Fibroblast of lung (primary cell): ENCODE measurements around the gene TNK2. TPM values are rescaled to one million over a fixed set of nuclear protein-coding genes. Genes with fewer than 3 reads are reported as not detected.
"Not testable (repeated sequence)": the region's sequence is repeated elsewhere in the genome, so short reads cannot be mapped to it uniquely, and the experiment has no call there.

Experiments used
- DNase-seq, 2 donors: peaks; one replicate each; pipeline versions ENCODE4 v3.0.0 to v3.0.0-alpha.2; 2010; ENCODE audit warnings: low read depth in 2 of 2
- H2AFZ ChIP-seq: 2 replicates; pipeline ENCODE4 v1.5.1; 2012; ENCODE audit warnings: low read length, control low read depth, inconsistent platforms
- H3K27ac ChIP-seq: 2 replicates; pipeline ENCODE4 v1.5.1; 2011; ENCODE audit warnings: low read length, control low read depth; ENCODE audit not compliant: insufficient read depth
- H3K27me3 ChIP-seq: 2 replicates; pipeline ENCODE4 v1.5.1; 2011; ENCODE audit warnings: mild to moderate bottlenecking, low read length; ENCODE audit not compliant: control insufficient read depth, insufficient read depth
- H3K36me3 ChIP-seq: 2 replicates; pipeline ENCODE4 v1.5.1; 2011; ENCODE audit warnings: low read length; ENCODE audit not compliant: control insufficient read depth, insufficient read depth
- H3K4me1 ChIP-seq: 2 replicates; pipeline ENCODE4 v1.5.1; 2011; ENCODE audit warnings: low read length; ENCODE audit not compliant: control insufficient read depth, insufficient read depth; ENCODE audit errors: extremely low read depth
- H3K4me2 ChIP-seq: 2 replicates; pipeline ENCODE4 v1.5.1; 2011; ENCODE audit warnings: low read length, control low read depth; ENCODE audit not compliant: insufficient read depth; ENCODE audit errors: extremely low read depth
- H3K4me3 ChIP-seq, 4 experiments: fragments of 200-600 bp in 1 of 4; sonication (generic) in 1 of 4; replicated peaks in 1 of 4; 2 replicates each; pipeline ENCODE4 v1.5.1; 2011 to 2016; ENCODE audit warnings: low read length in 4 of 4, low read depth in 3 of 4, mild to moderate bottlenecking in 3 of 4, control low read depth in 2 of 4, inconsistent platforms in 1 of 4, mixed read lengths in 1 of 4; ENCODE audit not compliant: insufficient read depth in 1 of 4; ENCODE audit errors: control extremely low read depth in 1 of 4
- H3K79me2 ChIP-seq: 2 replicates; pipeline ENCODE4 v1.5.1; 2012; ENCODE audit warnings: mild to moderate bottlenecking, low read length, inconsistent platforms; ENCODE audit not compliant: control insufficient read depth, insufficient read depth
- H3K9ac ChIP-seq: 2 replicates; pipeline ENCODE4 v1.5.1; 2011; ENCODE audit warnings: mild to moderate bottlenecking, low read length, control low read depth; ENCODE audit not compliant: insufficient read depth
- H3K9me3 ChIP-seq: 2 replicates; pipeline ENCODE4 v1.5.1; 2012; ENCODE audit warnings: low read depth, low read length; ENCODE audit not compliant: control insufficient read depth, insufficient read depth
- H4K20me1 ChIP-seq: 2 replicates; pipeline ENCODE4 v1.5.1; 2011; ENCODE audit warnings: low read length; ENCODE audit not compliant: control insufficient read depth, insufficient read depth; ENCODE audit errors: extremely low read depth
- CTCF ChIP-seq, 2 donors: IDR thresholded peaks in 1 of 2; conservative IDR thresholded peaks in 1 of 2; 1 replicate in 1 of 2; 2 replicates in 1 of 2; pipeline ENCODE4 v1.5.1; 2011 to 2012; ENCODE audit warnings: low read length in 2 of 2, control low read depth in 1 of 2, inconsistent platforms in 1 of 2, low read depth in 1 of 2, mild to moderate bottlenecking in 1 of 2
- EZH2 ChIP-seq: IDR thresholded peaks from 2 replicates; pipeline ENCODE4 v1.5.1; 2012; ENCODE audit warnings: low read length, control low read depth, mild to moderate bottlenecking; ENCODE audit errors: missing control alignments
- polyA plus RNA-seq, 2 donors: library from polyadenylated mRNA; depleted of rRNA in 1 of 2; stranded (reverse) in 1 of 2; unstranded in 1 of 2; fragments of >200 nt; gene quantifications; 2 replicates each; pipeline ENCODE4 v1.2.1, GENCODE V29; 2011 to 2012; ENCODE audit warnings: missing spikeins in 1 of 2
- total RNA-seq: library from RNA; depleted of rRNA; stranded (reverse); fragments of >200 nt; gene quantifications from 2 replicates; pipeline ENCODE4 v1.2.1, GENCODE V29; 2014

Gene TNK2
- total and polyA plus RNA-seq, 2 donors (not counting 1 experiment from before 2014, with no cell fraction given), result 2.5 to 10.7 TPM

GRCh38 chr3:195940806-195941205 is 32.5 kb upstream of the TNK2 start:
- not testable (repeated sequence) for H3K4me1 ChIP-seq, H3K4me3 ChIP-seq, DNase-seq, H3K27me3 ChIP-seq, H3K4me2 ChIP-seq, H3K9ac ChIP-seq, H3K36me3 ChIP-seq, H3K9me3 ChIP-seq, H3K27ac ChIP-seq, H3K79me2 ChIP-seq, H2AFZ ChIP-seq, H4K20me1 ChIP-seq

GRCh38 chr3:195939526-195940470 is 31.4 kb upstream of the TNK2 start:
- not testable (repeated sequence) for H3K4me3 ChIP-seq, H3K36me3 ChIP-seq, H4K20me1 ChIP-seq, H3K9me3 ChIP-seq, H3K4me1 ChIP-seq, DNase-seq, H2AFZ ChIP-seq, H3K9ac ChIP-seq, H3K27me3 ChIP-seq, H3K4me2 ChIP-seq, H3K27ac ChIP-seq, H3K79me2 ChIP-seq

- H3K4me2 ChIP-seq, H3K27ac ChIP-seq, DNase-seq, H3K27me3 ChIP-seq, H2AFZ ChIP-seq, H4K20me1 ChIP-seq, H3K4me1 ChIP-seq, H3K4me3 ChIP-seq, H3K79me2 ChIP-seq, H3K36me3 ChIP-seq, H3K9me3 ChIP-seq, H3K9ac ChIP-seq: not testable (repeated sequence)
These were observed 24.7 kb upstream of the TNK2 start for GRCh38 chr3:195933044-195933430.

- Histone ChIP-seq H4K20me1 (no peaks in the 10 kb centered on the region), H2AFZ (no peak overlapping the region), H3K4me3 (no peak overlapping the region), H3K4me1 (no peaks in the 10 kb centered on the region), H3K9me3 (no peaks in the 10 kb centered on the region), H3K4me2 (no peak overlapping the region), H3K27ac (no peak overlapping the region), H3K79me2 (no peaks in the 10 kb centered on the region), H3K36me3 (no peaks in the 10 kb centered on the region), H3K9ac (no peak overlapping the region), H3K27me3 (no peaks in the 10 kb centered on the region)
- DNase-seq, result no peak
- TF ChIP-seq CTCF (conservative IDR thresholded peaks at IDR 0.05 in 1 of 2, IDR thresholded peaks at IDR 0.05 in 1 of 2; ENCODE audit: low read depth in 1 of 2, low read length in 2 of 2), result no peak
- no peak for TF ChIP-seq EZH2
These were observed 24.2 kb upstream of the TNK2 start for GRCh38 chr3:195932418-195933043.
